DND-41 (cell line): ENCODE measurements around the gene GCHFR.

Experiments
- CTCF ChIP-seq: IDR thresholded peaks from 2 replicates; pipeline ENCODE4 v1.5.1; 2012; ENCODE audit warnings: borderline replicate concordance, low read length, moderate library complexity, mild to moderate bottlenecking; ENCODE audit not compliant: poor library complexity, severe bottlenecking; ENCODE audit errors: extremely low read depth
- EZH2 ChIP-seq: IDR thresholded peaks from 3 replicates; pipeline ENCODE4 v1.6.1; 2012; ENCODE audit warnings: borderline replicate concordance, low read depth, mild to moderate bottlenecking, moderate library complexity, low read length, inconsistent platforms; ENCODE audit not compliant: severe bottlenecking

DNA sequence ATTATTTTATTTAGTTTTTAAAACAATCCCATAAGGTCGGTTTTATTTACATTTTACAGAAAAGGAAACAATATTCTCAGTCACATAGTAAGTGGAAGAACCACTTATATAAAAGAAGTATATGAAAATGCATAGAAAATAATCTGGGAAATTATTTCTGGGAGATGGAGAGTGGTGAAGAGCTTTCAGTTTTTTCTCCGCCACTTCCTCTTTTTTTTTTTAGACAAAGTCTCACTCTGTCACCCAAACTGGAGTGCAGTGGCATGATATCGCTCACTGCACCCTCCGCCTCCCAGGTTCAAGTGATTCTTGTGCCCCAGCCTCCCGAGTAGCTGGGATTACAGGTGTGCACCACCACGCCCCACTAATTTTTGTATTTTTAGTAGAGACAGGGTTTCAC lies 47.7 kb upstream of the GCHFR start:
- TF ChIP-seq CTCF (no peak), EZH2 (no peak)
